ENCODE results near the gene ZBTB6. TPM values are rescaled to one million over a fixed set of nuclear protein-coding genes. Genes with fewer than 3 reads are reported as not detected.

ZBTB6 gene
- total RNA-seq, 4 donors from 2014 or later, result 6.5 to 12.9 (median 9.5) TPM

DNA sequence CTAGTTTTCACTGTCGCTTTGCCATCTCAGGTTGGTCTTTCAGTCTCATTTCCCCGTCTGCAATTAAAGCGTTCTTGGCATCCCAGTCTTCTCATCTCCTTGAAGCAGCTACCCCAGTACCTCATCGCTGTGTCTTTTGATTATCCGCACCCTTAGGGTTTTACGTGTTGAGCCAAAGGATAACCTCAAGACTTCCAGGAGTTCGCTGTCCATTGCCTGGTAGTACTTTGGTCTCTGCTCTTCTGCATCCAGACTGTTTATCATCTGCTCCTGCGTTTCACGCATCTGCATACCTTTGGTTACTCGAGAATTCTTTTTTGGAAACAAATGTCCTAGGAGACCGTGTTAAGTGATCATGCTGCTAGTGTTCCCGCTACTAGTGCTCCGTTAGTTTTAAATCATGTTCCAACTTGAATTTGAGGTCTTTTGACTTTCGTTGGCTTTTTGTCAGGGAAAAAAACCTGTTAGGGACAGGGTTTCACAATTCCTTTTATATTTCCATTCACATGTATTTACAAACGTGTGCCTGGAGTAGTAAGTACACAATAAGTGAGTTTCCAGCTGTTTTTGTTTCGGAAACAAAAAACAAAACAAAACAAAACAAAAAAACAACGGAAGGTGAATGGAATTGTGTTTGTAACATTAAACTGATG, 28.6 kb upstream of the ZBTB6 start:
- WGBS, result 4% methylated on average over 17 of the region's 17 CpGs
- intact Hi-C loops (cut with DNase I), result no loop called here
- peaks cover 27 to 58% (median 56%) of the 10 kb centered on the region in 4 donors for H3K4me1 ChIP-seq

DNA sequence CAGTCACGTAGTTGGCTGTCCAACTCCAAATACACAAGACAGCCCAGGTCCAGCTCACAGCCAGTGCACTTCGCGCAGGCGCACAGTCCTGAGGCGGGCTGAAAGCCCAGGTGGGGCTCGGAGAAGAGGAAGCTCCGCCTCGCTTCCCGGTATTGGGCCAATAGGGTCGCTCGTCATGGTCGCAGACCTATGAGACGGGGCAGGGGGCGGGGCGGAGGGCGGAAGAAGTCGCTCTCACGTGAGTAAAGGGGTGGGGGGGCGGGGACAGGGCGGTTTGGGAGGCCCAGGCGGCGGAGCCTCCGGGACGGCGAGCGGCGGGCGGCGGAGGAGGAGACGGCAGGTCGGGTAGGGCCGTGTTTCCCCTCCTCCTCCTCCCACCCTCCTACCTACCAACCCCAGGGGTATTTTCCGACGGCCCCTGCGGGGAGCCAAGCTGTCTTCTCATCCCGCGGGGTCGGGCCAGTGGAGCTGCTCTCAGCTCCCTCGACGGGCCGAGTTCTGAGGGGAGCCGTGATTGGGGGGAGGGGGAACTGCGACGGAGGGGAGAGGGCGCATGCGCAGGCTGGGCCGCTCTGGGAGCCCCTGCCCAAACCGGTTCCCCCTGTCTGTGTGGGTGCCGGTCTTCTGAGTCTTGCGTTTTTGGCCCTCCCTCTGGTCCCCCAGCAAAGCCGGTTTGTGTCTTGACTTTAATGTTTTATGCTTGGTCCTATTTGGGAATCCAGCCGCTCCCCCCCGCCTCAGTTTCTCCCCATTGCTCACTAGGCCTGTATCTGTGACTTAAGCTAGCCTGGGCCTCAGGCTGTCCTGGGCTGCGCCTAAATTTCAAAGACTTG, 27.8 kb upstream of the ZBTB6 start, which contains the start of gene RABGAP1:
RABGAP1 (plus strand) TSS at position 272 of the 833 bp plus-strand sequence. CDS start 16,040 bp downstream, outside the sequence.
- intact Hi-C loops (cut with DNase I), result no loop called here
- peak; percentile 99 for DNase-seq (ENCODE audit: extremely low spot score)
- TF ChIP-seq CTCF (IDR thresholded peaks at IDR 0.05) (no peak), EP300 (IDR thresholded peaks at IDR 0.05) (no peak), POLR2A (IDR thresholded peaks at IDR 0.05; ENCODE audit: low read depth) (peak; percentile 71), POLR2AphosphoS5 (IDR thresholded peaks at IDR 0.05) (peak; percentile 86 to 96)
- Histone ChIP-seq H3K36me3 (peaks cover 0 to 25% (median 18%) of the 10 kb centered on the region in 4 donors), H3K9me3 (no peaks in the 10 kb centered on the region), H3K27me3 (no peaks in the 10 kb centered on the region), H3K4me3 (peak within 1 kb of the TSS; percentile 73 to 95 (median 90)), H3K4me1 (peaks cover 25 to 52% (median 49%) of the 10 kb centered on the region in 4 donors), H3K27ac (replicated peaks in 1 of 4) (peak within 1 kb of the TSS; percentile 89 to 98 (median 95))
- 0% methylated on average over 14 of the region's 54 CpGs for WGBS

More for the DNA sequence above, 28.6 kb upstream of the ZBTB6 start:
- TF ChIP-seq CTCF (IDR thresholded peaks at IDR 0.05), result no peak
- TF ChIP-seq EP300 (IDR thresholded peaks at IDR 0.05), result no peak
- TF ChIP-seq POLR2A (IDR thresholded peaks at IDR 0.05; ENCODE audit: low read depth), result no peak
- TF ChIP-seq POLR2AphosphoS5 (IDR thresholded peaks at IDR 0.05), result peak in 1 of 2 donors; percentile 49
- Histone ChIP-seq H3K27me3 (no peaks in the 10 kb centered on the region), H3K4me3 (peak overlapping the region; percentile 73 to 95 (median 90)), H3K27ac (replicated peaks in 1 of 4) (peak overlapping the region; percentile 89 to 98 (median 95)), H3K9me3 (no peaks in the 10 kb centered on the region), H3K36me3 (peaks cover 0 to 20% (median 13%) of the 10 kb centered on the region in 4 donors)
- no peak for DNase-seq (ENCODE audit: extremely low spot score)

DNA sequence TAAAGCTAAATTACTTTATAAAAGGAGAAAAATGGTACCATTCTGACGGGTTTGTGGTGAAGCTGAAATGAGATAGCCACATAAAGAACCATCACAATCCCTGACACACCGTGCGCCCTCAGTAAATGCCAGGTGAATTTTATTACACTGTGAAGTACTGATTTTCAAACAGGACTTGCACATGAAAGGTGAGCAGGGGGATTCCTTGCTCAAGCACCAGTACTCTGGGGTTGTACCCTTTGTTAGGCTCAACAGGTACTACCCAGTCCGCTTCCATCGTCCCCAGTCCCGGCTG, 27.3 kb upstream of the ZBTB6 start:
- intact Hi-C loops (cut with DNase I), result no loop called here
- Histone ChIP-seq H3K4me3 (peak overlapping the region; percentile 73 to 95 (median 90)), H3K27ac (replicated peaks in 1 of 4) (peak overlapping the region; percentile 67 to 98 (median 92)), H3K27me3 (no peaks in the 10 kb centered on the region), H3K9me3 (no peaks in the 10 kb centered on the region), H3K4me1 (peaks cover 19 to 46% (median 43%) of the 10 kb centered on the region in 4 donors), H3K36me3 (peaks cover 0 to 26% (median 18%) of the 10 kb centered on the region in 4 donors)
- DNase-seq (ENCODE audit: extremely low spot score), result no peak
- no peak for TF ChIP-seq CTCF (IDR thresholded peaks at IDR 0.05)
- 37% methylated on average over 6 of the region's 6 CpGs for WGBS

DNA sequence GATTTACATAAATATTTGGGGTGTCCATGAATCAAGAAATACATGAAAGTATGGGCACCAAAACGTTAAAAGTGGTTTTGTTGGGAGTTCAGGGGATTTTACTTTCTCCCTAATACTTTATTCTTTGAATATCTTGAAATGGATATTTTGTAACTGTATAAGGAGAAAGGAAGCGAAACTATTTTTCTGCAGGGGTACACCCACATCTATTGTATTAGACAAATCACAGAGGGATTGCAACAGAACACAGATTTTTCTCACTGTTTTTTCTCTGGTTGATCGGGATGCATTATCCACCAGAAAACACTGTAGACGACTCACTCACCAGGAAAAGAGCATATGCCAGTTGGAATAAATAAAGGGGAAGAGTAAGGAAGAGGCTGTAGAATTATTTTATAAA, 26.5 kb upstream of the ZBTB6 start:
- intact Hi-C loops (cut with DNase I), result no loop called here
- TF ChIP-seq POLR2A (IDR thresholded peaks at IDR 0.05; ENCODE audit: low read depth), result no peak
- no peak for TF ChIP-seq POLR2AphosphoS5 (IDR thresholded peaks at IDR 0.05)
- TF ChIP-seq EP300 (IDR thresholded peaks at IDR 0.05), result no peak
- no peak for TF ChIP-seq CTCF (IDR thresholded peaks at IDR 0.05)
- Histone ChIP-seq H3K4me1 (peaks cover 17 to 42% (median 35%) of the 10 kb centered on the region in 4 donors), H3K4me3 (no peak overlapping the region), H3K27me3 (no peaks in the 10 kb centered on the region), H3K9me3 (no peaks in the 10 kb centered on the region), H3K36me3 (peaks cover 0 to 28% (median 18%) of the 10 kb centered on the region in 4 donors), H3K27ac (replicated peaks in 1 of 4) (no peak overlapping the region)
- no peak for DNase-seq (ENCODE audit: extremely low spot score)
- 89% methylated on average over 4 of the region's 4 CpGs for WGBS

Measured in esophagus muscularis mucosa (tissue), 4 donors.